NCI-H526 (cell line): ENCODE measurements around the gene WDR62.
"Not testable (repeated sequence)": the region's sequence is repeated elsewhere in the genome, so short reads cannot be mapped to it uniquely, and the experiment has no call there.

Source experiments
- DNase-seq, 2 experiments: peaks; one replicate each; lab custom pipeline; 2025; lab: John Stamatoyannopoulos, UW

WDR62 gene

GRCh38 chr19:36108684-36109083, 54.0 kb downstream of the WDR62 start:
- no peak for DNase-seq

DNA sequence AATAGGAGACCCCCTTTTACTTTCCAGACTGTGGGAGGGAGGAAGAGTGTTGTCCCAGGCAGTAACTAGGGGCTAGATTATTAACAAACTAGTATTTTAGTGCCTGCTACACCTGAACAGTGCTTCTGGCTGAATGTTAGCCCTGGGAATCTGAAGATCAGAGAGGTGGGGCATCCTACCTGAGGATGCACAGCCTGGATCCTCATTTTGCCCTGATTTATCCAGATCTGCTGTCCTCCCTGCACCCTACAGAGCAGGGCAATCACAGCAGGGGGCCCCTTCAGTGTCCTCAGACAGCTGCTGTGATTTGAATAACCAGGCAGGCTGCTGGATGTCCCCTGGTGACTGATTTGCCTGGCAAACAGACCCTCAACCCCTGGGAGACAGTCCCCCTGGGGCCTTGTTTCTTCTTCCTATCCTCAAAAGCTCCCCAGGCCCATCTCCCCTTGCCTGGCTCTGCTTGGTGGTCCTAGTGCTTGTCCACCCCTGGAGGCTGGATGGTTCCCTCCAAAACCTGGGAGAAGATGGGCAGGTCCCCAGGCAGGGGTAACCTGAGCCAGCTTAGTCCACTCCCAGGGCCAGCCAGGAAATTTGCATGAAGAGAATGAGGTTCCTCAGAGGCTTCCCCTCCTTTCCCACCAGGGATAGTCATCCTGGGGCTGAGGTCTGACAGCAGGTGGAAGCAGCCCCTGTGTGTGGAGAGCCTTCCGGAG, 55.9 kb downstream of the WDR62 start, which contains the start of gene OVOL3:
OVOL3 (plus strand) TSS at position 657 of the 713 bp plus-strand sequence. CDS start 60 bp downstream, outside the sequence.
- peak; percentile 92 to 96 for DNase-seq

- no peak for DNase-seq
Measured at GRCh38 chr19:36111200-36111539, 56.5 kb downstream of the WDR62 start.

- DNase-seq, result no peak
Measured at GRCh38 chr19:36112678-36113077, 58.0 kb downstream of the WDR62 start.

DNA sequence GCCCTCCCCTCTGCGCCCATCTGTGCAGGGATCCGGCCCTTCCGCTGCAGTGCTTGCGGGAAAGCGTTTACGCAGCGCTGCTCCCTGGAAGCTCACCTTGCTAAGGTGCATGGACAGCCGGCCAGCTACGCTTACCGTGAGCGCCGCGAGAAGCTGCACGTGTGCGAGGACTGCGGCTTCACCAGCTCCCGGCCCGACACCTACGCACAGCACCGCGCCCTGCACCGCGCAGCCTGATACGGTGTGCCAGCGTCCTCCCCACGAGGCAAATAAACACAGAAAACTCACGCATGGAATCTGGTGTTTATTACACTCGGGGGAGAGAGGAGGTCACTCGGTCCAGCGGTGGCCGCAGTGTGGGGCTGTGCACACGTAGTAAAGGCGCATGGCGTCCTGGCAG, 58.7 kb downstream of the WDR62 start:
- peak in 1 of 2 experiments; percentile 43 for DNase-seq

DNA sequence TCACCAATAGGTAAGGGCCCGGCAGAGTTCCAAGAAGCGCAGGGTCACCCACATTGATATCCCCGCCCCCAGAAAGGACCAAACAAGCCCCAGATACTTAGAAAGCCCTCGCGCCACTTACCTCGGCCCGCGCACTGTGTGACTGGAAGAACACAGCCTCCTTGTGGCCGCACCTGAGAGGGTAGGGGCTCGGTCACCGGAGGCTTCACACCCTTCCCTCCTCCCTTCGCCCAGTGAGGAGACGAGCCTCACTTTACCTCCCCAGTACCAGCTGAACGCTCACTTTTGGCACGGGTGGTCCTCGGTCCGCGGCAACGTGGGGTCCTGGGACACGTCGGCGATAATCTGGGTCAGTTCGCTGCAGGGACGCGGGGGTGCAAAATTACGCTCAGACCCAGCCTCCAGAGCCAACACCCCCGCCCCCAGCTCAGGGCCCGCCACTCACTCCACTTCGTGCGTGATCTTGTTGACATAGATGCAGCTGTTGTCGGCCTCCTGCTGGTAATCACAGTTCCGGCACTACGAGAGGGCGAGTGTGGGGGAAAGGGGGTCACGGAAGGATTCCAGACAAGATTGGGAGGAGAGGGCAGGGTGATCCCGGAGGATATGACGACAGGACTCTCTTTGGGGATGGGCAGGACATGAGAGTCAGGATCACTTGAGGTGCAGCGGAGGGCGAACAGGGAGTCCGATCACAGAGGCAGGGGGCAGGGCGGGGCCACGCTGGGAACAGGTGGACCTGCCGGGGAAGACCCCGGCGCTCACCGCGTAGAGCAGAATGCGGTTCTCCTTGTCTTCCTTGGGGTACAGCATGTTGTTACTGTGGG, 59.4 kb downstream of the WDR62 start:
- DNase-seq, result peak; percentile 65 to 68

DNA sequence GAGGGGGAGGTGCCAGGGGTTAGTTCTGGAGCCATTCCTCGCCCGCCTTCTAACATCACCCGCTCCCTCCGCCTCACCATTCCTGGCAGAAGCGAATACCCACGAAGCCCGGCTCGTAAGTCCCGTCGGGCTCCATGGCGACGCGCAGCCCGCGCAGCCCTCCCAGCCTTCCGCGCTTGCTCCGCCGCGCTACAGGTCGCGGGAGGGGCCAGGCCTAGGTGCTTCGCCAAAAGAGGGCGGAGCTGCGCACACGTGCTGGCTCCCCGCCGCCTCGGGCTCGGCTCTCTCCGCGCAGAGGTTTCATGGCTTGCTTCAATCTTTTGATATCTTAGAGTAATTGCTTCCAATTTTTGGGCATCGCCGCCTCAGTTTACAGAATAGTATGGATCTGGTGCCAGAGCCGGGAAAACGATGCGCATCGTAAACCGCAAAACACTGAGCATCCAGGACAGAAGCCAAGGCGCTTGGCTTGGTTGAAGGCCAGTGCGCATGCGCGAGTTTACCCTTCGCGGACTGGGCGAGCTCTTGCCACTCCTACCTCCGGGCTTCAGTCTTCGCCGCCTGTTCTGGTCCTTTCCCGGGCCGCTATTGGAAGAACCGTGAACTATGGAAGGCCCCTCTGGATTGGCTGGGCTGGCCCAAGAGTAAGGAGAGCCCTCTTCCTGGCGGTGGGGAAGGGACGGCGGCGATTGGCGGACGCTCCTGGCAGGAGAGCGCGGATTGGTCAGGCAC, 60.2 kb downstream of the WDR62 start, which contains the start of gene POLR2I:
POLR2I (minus strand) TSS at position 155 of the 732 bp plus-strand sequence; CDS start at position 136, 19 bp downstream.
- DNase-seq, result peak; percentile 100

GRCh38 chr19:36115453-36116343, 61.0 kb downstream of the WDR62 start, which contains the start of gene TBCB:
Gene TBCB (plus strand): TSS chr19:36115468. CDS start chr19:36115561, 93 bp downstream.
- DNase-seq, result peak; percentile 54 to 94

DNA sequence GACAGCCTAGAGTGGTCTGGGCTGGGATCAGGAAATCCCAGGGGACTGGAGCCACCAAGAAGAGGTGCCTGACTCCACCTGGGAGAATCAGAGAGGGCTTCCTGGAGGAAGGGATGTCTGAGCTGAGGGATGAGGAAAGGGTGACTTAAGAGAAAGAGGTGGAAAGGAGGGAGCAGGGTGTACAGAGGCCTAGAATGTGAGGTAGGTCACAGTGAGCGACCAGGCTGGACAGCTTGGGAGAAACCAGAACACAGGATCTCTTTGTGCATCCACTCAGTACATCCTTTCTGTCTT, 61.6 kb downstream of the WDR62 start:
- no peak for DNase-seq

- peak; percentile 88 to 91 for DNase-seq
Measured at GRCh38 chr19:36120092-36120983, 65.6 kb downstream of the WDR62 start.

- DNase-seq, result no peak
Measured at GRCh38 chr19:36120984-36121358, 66.3 kb downstream of the WDR62 start.

DNA sequence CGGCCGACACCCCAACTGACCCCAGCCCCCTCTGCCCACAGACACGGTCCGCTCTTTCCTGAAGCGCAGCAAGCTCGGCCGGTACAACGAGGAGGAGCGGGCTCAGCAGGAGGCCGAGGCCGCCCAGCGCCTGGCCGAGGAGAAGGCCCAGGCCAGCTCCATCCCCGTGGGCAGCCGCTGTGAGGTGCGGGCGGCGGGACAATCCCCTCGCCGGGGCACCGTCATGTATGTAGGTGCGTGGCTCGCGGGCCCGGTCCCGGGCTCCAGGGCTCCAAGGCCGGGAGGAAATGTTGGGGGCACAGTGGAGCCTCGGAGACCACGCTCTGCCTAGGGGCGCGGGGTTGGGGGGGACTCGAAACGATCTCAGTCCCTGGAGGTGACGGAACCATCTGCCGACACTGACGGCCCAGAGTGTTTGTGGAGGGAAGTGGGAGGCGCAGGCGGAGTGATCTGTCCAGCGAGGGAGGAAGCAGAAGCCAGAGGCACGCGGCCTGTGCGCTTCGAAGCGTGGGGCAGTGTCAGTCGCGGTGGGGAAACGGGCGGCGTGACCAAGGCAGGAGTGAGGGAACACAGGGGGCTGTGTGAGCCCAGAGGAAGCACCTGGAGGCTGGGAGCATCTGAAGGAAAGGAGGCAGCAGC, 66.9 kb downstream of the WDR62 start:
- DNase-seq, result no peak

DNA sequence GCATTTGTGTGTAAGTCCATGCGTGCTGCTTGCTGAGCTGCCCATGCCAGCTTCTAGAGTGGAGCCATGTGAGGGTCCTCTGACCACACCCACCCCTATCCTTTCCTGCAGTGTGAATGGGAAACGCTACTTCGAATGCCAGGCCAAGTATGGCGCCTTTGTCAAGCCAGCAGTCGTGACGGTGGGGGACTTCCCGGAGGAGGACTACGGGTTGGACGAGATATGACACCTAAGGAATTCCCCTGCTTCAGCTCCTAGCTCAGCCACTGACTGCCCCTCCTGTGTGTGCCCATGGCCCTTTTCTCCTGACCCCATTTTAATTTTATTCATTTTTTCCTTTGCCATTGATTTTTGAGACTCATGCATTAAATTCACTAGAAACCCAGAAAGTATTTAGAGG, 70.9 kb downstream of the WDR62 start:
- DNase-seq, result no peak

DNA sequence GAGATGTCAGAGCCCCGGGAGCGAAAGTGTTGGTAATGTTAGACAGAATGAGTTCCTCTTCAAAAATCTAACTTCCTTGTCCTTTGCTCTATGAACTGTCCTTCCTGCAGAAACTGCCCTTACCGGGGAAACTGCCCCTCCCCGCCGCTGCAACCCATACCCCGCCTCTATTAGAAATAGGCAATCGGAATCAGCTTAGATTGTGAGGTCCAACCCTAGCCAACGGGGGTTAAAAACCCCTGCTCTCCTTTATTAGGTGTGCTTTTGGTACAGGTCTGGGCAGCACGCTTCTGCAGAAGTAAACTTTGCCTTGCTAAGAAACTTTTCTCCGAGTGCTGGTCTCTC, 73.7 kb downstream of the WDR62 start:
- DNase-seq, result peak; percentile 36 to 72

GRCh38 chr19:36131221-36131620, 76.5 kb downstream of the WDR62 start:
- not testable (repeated sequence) for DNase-seq

DNA sequence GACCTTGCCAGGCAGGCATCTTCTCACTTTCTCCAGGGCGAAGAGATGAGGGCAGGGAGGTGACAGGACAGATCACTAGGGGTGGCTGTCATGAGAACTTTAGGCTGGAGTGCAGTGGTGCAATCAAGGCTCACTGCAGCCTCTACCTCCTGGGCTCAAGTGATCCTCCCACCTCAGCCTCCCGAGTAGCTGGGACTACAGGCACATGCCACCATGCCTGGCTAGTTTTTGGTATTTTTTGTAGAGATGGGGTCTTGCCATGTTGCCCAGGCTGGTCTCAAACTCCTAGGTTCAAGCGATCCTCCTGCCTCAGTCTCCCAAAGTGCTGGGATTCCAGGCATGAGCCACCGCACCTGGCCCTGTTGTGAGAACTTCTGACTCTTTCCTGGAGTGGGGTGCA, 80.2 kb downstream of the WDR62 start:
- not testable (repeated sequence) for DNase-seq

DNA sequence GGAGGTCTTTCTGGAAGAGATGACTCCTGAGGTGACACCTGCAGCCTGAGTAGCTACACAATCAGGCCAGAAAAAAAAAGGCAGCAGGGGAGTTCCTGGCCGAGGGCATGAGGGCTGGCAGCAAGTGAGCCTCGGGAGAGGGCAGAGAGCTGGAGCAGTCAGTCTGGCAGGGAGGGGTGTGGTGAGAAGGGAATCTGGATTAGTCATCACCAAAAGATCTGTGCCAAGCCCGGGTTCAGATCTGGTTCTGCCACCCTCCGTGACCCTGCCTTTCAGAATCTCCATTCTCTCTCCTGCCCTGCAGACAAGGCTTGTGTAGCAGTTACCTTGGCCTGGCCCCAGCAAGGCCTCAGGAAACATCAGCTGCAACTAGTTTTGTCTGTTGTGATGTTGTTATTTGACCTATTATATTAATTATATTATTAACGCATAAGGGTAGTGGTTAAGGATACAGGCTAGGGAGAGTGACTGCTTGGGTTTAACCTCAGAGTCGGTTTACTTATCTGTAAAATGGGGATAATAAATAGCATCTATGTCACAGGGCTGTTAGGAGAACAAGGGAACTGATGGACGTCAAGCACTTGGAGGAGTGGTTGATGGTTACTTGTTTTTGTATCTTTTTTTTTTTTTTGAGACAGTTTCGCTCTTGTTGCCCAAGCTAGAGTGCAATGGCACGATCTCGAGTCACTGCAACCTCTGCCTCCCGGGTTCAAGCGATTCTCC, 82.4 kb downstream of the WDR62 start:
- DNase-seq, result no peak

- no peak for DNase-seq
Measured at GRCh38 chr19:36139120-36139472, 84.4 kb downstream of the WDR62 start.

DNA sequence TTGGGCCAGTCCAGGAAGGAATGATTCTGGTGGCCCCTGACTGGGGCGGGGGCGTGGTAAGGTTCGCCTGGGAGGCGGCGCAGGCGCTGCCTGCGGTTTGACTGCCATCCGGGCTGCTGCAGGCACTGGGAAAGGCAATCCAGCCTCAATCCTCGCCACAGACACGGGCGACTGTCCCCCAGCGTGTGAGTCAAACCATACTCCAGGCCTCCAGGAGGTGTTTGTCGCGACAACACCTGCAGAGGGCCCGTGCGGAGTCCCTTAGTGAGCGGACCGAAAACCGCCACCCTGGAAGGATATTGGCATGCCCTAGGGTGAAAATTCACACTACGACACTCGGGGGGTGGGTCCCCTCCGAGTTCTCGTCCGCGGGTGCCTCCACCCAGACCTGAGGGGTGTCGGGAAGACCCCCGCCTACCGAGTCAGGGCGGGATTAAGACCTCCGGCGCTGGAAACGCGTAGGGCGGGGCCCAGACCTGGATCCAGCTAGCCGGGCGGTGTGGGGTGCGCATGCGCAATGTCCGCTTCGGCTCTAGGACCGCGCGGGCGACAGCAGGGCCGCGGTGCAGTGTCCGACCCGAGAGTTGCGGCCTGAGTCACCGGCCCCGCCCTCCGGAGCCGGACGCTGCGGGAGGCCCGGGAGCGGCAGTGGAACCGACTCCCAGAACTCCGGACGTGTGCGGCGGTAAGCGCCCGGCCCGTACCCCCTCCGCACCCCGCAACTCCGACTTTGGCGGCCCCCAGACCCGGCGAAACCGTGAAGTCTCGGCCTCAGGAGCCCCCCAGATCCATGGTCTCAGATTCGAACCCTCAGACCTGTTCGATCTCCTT, 85.0 kb downstream of the WDR62 start, which contains the start of gene CAPNS1:
CAPNS1 (plus strand) TSS at position 594 of the 831 bp plus-strand sequence. CDS start 946 bp downstream, outside the sequence.
- peak; percentile 90 to 99 for DNase-seq
